Psoas muscle (tissue), 8 donors: ENCODE measurements around the gene VGLL3. TPM values are rescaled to one million over a fixed set of nuclear protein-coding genes. Genes with fewer than 3 reads are reported as not detected.

Experiments
- ATAC-seq, 4 donors: fragments of 200-7000 bp; cut with Tn5 transposase; one replicate each; pipeline ENCODE4 v1.9.1; 2020; ENCODE audit warnings: moderate library complexity in 3 of 4, mild to moderate bottlenecking in 2 of 4
- DNase-seq, 2 donors: peaks; one replicate each; pipeline ENCODE4 v3.0.0-alpha.2; 2020
- H3K27ac ChIP-seq: fragments of 200-600 bp; one replicate; pipeline ENCODE4 v1.8.0; 2022
- H3K27me3 ChIP-seq, 3 donors: fragments of 200-600 bp in 1 of 3; one replicate each; pipeline versions ENCODE4 v1.6.1 to v1.8.0; 2013 to 2022; ENCODE audit warnings: low read length in 2 of 3, mild to moderate bottlenecking in 2 of 3, moderate library complexity in 1 of 3; ENCODE audit not compliant: insufficient read depth in 3 of 3
- H3K36me3 ChIP-seq, 2 donors: fragments of 200-600 bp in 1 of 2; one replicate each; pipeline versions ENCODE4 v1.6.1 to v1.8.0; 2013 to 2022; ENCODE audit warnings: low read depth in 1 of 2, mild to moderate bottlenecking in 1 of 2, moderate library complexity in 1 of 2; ENCODE audit not compliant: insufficient read depth in 1 of 2
- H3K4me1 ChIP-seq: fragments of 200-600 bp; one replicate; pipeline ENCODE4 v1.8.0; 2022
- H3K4me3 ChIP-seq: fragments of 200-600 bp; one replicate; pipeline ENCODE4 v1.8.0; 2022; ENCODE audit warnings: mild to moderate bottlenecking
- H3K9me3 ChIP-seq: fragments of 200-600 bp; one replicate; pipeline ENCODE4 v1.8.0; 2022
- WGBS, 3 donors: extraction: QIAGEN DNeasy Blood & Tissue Kit; methylation state at CpG; one replicate each; pipeline versions ENCODE4 v1.1.6 to v1.1.7; 2013; 5-methylcytosine and 5-hydroxymethylcytosine counted together
- intact Hi-C, 2 donors: fragments of 100-400 bp; cut with DNase I; formaldehyde crosslinking; loops; one replicate each; pipeline versions ENCODE4 v1.11.0 to v1.14.2; 2022
- polyA plus RNA-seq, 3 donors: library from polyadenylated mRNA; stranded (reverse); fragments of 200-250 nt; gene quantifications; one replicate each; pipeline ENCODE4 v1.2.3, GENCODE V29; 2013
- total RNA-seq, 4 donors: library from RNA; stranded (reverse); fragmentation: NEBNext Ultra II Directional in 2 of 4; extraction: Animal tissue kit (Norgen Biotek cat#: 25700) in 2 of 4; gene quantifications; one replicate each; pipeline versions ENCODE4 v1.2.1 to v1.2.4, GENCODE V29; 2021 to 2023
- TF ChIP-seq, protein P1 (sequence below): fragments of 200-600 bp; IDR thresholded peaks from one replicate; pipeline ENCODE4 v1.8.0; 2022; ENCODE audit warnings: antibody characterized with exemption
- donor health status: healthy with polysubstance abuse.
- donor health status: DM: no; HTN: no; CAD: no; lungs with moderate emphysema.
- donor health status: Bipolar disorder and iron deficiency.
- donor health status: healthy.
- donor health status: DM: yes; HTN: yes; CAD: no.
- donor health status: DM: no; HTN: no; CAD: no.
- donor health status: DM: no; HTN: no; CAD: no.
- donor health status: DM: yes; HTN: yes; CAD: no.

VGLL3 gene
- total and polyA plus RNA-seq, 7 donors = 1.2 to 15.1 (median 3.2) TPM

DNA sequence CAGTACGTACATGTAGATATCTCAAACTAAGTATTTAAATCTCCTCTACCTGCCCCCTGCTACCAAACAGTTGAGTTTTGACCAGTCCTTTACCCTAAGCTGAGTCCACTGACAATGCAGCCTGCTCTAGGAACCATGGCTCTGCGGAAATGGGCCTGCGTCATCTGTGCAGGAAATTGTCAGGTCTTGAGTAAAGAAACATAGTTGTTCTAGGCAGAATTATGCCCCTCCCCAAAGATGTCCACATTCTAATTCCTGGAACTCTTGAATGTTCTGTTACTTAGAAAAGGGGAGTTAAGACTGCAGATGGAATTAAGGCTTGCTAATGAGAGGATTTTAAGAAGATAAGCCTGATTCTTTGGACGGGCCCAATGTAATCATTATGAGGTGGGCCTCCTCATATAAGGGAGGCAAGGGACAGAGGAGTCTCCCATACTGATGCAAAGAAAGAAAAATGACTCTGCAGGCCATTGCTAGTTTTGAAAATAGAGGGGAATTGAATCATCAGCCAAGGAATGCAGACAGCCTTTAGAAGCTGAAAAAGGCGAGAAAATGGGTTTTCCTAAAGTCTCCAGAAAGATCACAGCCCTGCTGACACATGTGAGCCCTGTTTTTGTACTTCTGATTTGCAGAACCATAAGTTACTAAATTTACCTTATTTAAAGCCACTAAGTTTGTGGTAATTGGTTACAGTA lies 5.5 kb upstream of the VGLL3 start:
- Histone ChIP-seq H3K27ac (no peak overlapping the region), H3K4me1 (no peaks in the 10 kb centered on the region), H3K27me3 (peaks cover 0 to 4% (median 0%) of the 10 kb centered on the region in 3 donors), H3K36me3 (no peaks in the 10 kb centered on the region), H3K9me3 (no peaks in the 10 kb centered on the region), H3K4me3 (no peak overlapping the region)
- TF ChIP-seq, protein P1, sequence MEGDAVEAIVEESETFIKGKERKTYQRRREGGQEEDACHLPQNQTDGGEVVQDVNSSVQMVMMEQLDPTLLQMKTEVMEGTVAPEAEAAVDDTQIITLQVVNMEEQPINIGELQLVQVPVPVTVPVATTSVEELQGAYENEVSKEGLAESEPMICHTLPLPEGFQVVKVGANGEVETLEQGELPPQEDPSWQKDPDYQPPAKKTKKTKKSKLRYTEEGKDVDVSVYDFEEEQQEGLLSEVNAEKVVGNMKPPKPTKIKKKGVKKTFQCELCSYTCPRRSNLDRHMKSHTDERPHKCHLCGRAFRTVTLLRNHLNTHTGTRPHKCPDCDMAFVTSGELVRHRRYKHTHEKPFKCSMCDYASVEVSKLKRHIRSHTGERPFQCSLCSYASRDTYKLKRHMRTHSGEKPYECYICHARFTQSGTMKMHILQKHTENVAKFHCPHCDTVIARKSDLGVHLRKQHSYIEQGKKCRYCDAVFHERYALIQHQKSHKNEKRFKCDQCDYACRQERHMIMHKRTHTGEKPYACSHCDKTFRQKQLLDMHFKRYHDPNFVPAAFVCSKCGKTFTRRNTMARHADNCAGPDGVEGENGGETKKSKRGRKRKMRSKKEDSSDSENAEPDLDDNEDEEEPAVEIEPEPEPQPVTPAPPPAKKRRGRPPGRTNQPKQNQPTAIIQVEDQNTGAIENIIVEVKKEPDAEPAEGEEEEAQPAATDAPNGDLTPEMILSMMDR = no peak
- WGBS, 3 donors = 92 to 94% (median 92%) methylated on average over 5 of the region's 5 CpGs
- DNase-seq (no peak), ATAC-seq (no peak)
- intact Hi-C loops = loop anchor here in 1 of 2 donors (10.0 kb wide), 1 partner anchor 168 kb away; no protein-coding TSS in a partner anchor

DNA sequence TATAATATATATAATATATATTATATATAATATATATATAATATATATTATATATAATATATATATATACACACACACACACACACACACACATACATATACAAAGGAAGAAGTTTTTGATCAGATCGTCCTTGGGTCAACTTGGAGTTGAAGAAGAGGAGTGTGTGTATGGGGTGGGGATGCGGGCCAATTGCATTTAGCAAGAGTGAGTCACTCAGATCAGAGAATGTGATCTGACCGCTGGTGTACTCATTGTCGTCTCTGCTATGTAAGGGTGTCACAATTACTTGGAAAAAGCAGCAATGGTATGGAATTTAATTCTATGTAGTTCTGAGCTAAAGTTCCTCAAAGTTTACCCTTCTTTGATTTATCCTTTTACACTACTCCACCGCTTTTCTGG lies 4.6 kb upstream of the VGLL3 start:
- DNase-seq (no peak), ATAC-seq (no peak)
- intact Hi-C loops = loop anchor here in 1 of 2 donors (10.0 kb wide), 1 partner anchor 169 kb away; no protein-coding TSS in a partner anchor
- Histone ChIP-seq H3K9me3 (no peaks in the 10 kb centered on the region), H3K27me3 (peaks cover 0 to 13% (median 0%) of the 10 kb centered on the region in 3 donors), H3K27ac (no peak overlapping the region), H3K4me3 (no peak overlapping the region), H3K4me1 (no peaks in the 10 kb centered on the region), H3K36me3 (no peaks in the 10 kb centered on the region)
- TF ChIP-seq, protein P1 = no peak
- 77 to 89% (median 87%) methylated on average over 5 of the region's 5 CpGs for WGBS, 3 donors

GRCh38 chr3:86993704-86994103 lies 2.8 kb upstream of the VGLL3 start:
- 53 to 65% (median 57%) methylated on average over 7 of the region's 7 CpGs for WGBS, 3 donors
- ATAC-seq = no peak

GRCh38 chr3:86991840-86992435 lies 989 bp upstream of the VGLL3 start:
- Histone ChIP-seq H3K9me3 (no peaks in the 10 kb centered on the region), H3K36me3 (no peaks in the 10 kb centered on the region), H3K27me3 (peaks cover 0 to 27% (median 0%) of the 10 kb centered on the region in 3 donors), H3K27ac (peak overlapping the region; percentile 69), H3K4me1 (no peaks in the 10 kb centered on the region), H3K4me3 (peak overlapping the region; percentile 71)
- no peak for ATAC-seq
- intact Hi-C loops = loop anchor here in 1 of 2 donors (5.0 to 10.0 kb wide), 2 partner anchors 95 to 173 kb away; no protein-coding TSS in a partner anchor
- TF ChIP-seq, protein P1 = no peak
- whole genome bisulfite sequencing, 3 donors = 66 to 79% (median 71%) methylated on average over 8 of the region's 8 CpGs
- no peak for DNase-seq

More at GRCh38 chr3:86993704-86994103, 2.8 kb upstream of the VGLL3 start:
- Histone ChIP-seq H3K4me3 (no peak overlapping the region), H3K36me3 (no peaks in the 10 kb centered on the region), H3K27me3 (peaks cover 0 to 19% (median 0%) of the 10 kb centered on the region in 3 donors), H3K27ac (no peak overlapping the region), H3K4me1 (no peaks in the 10 kb centered on the region), H3K9me3 (no peaks in the 10 kb centered on the region)
- no peak for DNase-seq
- TF ChIP-seq, protein P1 = no peak
- intact Hi-C loops = loop anchor here in 1 of 2 donors (5.0 to 10.0 kb wide), 2 partner anchors 94 to 171 kb away; no protein-coding TSS in a partner anchor
